Measurements from ENCODE around the gene C4orf33. TPM values are rescaled to one million over a fixed set of nuclear protein-coding genes. Genes with fewer than 3 reads are reported as not detected.

Gene C4orf33
- total and polyA plus RNA-seq, 2 experiments from 2014 or later = 7.7 to 15.6 TPM

DNA sequence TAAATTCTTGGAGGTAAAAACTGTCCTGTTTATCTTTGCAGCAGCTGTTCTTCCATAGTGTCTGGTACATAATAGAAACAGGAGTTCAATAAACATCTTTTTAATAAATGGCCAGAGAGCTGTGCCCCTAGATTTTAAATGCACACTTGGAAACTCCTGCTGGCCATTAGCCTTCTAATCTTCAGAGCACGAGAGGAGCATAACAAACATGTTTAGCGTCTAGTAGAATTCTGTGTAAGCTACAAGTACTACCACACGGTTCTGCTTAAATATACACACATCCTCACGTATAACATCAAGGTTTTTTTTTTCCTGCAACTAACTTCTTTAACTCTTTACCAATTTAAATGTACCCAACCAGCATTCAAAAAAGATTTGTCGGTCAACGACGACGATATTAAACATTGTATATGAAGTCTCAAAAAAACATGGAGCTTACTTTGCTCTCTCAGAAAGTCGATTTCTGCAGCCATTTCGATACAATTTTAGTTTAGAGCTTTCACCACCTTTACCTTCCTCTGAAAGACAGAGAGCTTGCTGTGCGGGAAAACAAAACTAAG is 3.2 kb upstream of the C4orf33 start:
- Histone ChIP-seq H2AFZ (peak overlapping the region; percentile 59), H3K36me3 (replicated peaks; ENCODE audit: insufficient read depth, low read depth) (no peaks in the 10 kb centered on the region), H3K27me3 (no peaks in the 10 kb centered on the region), H3K4me1 (ENCODE audit: insufficient read depth) (peaks cover 5% of the 10 kb centered on the region), H3K9me3 (ENCODE audit: low read depth) (no peaks in the 10 kb centered on the region), H3K9me2 (replicated peaks; ENCODE audit: insufficient read depth) (no peaks in the 10 kb centered on the region), H4K20me1 (ENCODE audit: insufficient read depth, poor library complexity, severe bottlenecking) (peaks cover 2% of the 10 kb centered on the region), H3K4me2 (peak overlapping the region; percentile 78), H3K4me3 (peak overlapping the region; percentile 62), H3K79me2 (peaks cover 45% of the 10 kb centered on the region), H3K27ac (peak overlapping the region; percentile 97)
- WGBS (ENCODE audit: low lambda C conversion rate, missing lambda C conversion rate) = 2% methylated on average over 11 of the region's 11 CpGs
- DNase-seq (ENCODE audit: low spot score) = peak; percentile 17
- TF ChIP-seq EZH2 (IDR thresholded peaks at IDR 0.05; ENCODE audit: borderline replicate concordance) (no peak), EZH2phosphoT487 (IDR thresholded peaks at IDR 0.05; ENCODE audit: low read depth, severe bottlenecking, unreplicated experiment) (no peak)
- TF ChIP-seq, protein P1, sequence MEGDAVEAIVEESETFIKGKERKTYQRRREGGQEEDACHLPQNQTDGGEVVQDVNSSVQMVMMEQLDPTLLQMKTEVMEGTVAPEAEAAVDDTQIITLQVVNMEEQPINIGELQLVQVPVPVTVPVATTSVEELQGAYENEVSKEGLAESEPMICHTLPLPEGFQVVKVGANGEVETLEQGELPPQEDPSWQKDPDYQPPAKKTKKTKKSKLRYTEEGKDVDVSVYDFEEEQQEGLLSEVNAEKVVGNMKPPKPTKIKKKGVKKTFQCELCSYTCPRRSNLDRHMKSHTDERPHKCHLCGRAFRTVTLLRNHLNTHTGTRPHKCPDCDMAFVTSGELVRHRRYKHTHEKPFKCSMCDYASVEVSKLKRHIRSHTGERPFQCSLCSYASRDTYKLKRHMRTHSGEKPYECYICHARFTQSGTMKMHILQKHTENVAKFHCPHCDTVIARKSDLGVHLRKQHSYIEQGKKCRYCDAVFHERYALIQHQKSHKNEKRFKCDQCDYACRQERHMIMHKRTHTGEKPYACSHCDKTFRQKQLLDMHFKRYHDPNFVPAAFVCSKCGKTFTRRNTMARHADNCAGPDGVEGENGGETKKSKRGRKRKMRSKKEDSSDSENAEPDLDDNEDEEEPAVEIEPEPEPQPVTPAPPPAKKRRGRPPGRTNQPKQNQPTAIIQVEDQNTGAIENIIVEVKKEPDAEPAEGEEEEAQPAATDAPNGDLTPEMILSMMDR (IDR thresholded peaks at IDR 0.05; ENCODE audit: poor library complexity) = no peak

DNA sequence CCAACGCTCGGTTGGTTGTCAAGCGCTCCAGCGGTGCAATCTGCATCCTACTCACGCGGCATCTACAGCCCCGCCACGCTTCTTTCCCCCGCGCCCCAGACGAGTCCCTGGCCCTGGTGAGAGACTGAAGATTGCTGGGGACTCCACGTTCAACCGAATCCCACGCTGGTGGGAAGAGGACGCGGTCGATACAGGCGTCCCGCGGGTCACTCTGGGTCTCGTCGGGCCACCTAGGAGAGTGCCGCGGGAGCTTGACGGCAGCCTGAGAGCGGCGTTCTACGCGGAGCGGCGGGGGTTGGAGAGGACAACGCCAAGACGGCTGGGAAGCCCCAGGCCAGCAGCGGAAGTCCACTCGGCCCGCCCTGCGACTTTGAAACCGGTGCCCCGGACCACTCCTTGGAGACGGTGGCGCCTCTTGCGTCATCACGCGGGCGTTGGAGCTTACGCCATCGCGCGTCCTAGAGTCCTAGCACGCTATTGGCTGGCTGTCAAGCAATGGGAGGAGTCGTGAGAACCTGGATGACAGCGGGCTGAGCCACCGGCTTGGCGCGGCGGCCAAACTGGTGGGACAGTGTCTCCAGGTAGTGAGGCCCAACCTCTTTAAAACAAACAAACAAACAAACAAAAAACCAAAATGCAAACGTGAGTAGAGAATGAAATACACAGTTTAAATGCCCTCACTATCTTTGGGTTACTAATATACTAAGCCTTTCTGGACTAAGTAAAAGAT is 2.6 kb upstream of the C4orf33 start, which contains the start of gene SCLT1:
Gene SCLT1, minus strand, starts transcription at position 349 of the 730 bp plus-strand sequence. CDS start 436 bp downstream, outside the sequence.
- Histone ChIP-seq H3K27me3 (no peaks in the 10 kb centered on the region), H3K4me1 (ENCODE audit: insufficient read depth) (peaks cover 5% of the 10 kb centered on the region)
- DNase-seq (ENCODE audit: low spot score) = peak; percentile 99

DNA sequence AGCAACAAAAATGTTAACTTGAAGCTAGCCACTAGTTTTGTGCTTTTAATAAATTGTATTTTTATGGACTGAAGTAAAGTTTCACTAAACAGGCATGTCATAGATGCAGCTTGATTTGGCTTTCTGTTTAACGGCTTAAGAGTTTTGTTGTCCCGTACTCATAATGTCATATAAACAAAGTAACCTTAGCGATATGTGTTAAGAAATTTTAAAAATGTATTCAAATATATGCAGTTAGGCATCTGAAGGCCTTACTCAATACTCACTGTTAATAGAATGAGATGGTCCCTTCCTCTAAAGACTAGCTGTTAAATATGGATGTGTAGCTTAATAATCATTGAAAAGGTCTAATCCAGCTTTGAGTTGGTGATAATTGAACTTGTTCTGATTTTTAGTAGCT is 1.6 kb upstream of the C4orf33 start:
- H3K27ac ChIP-seq = no peak overlapping the region
- no peaks in the 10 kb centered on the region for H3K36me3 ChIP-seq (replicated peaks; ENCODE audit: insufficient read depth, low read depth)
- peak overlapping the region; percentile 73 for H3K4me2 ChIP-seq
- no peaks in the 10 kb centered on the region for H3K9me2 ChIP-seq (replicated peaks; ENCODE audit: insufficient read depth)
- no peaks in the 10 kb centered on the region for H3K27me3 ChIP-seq
- H3K4me1 ChIP-seq (ENCODE audit: insufficient read depth) = peaks cover 5% of the 10 kb centered on the region
- peak overlapping the region; percentile 9 for H3K4me3 ChIP-seq
- H4K20me1 ChIP-seq (ENCODE audit: insufficient read depth, poor library complexity, severe bottlenecking) = peaks cover 2% of the 10 kb centered on the region
- no peaks in the 10 kb centered on the region for H3K9me3 ChIP-seq (ENCODE audit: low read depth)
- H2AFZ ChIP-seq = no peak overlapping the region
- peaks cover 29% of the 10 kb centered on the region for H3K79me2 ChIP-seq
- WGBS (ENCODE audit: low lambda C conversion rate, missing lambda C conversion rate) = 94% methylated on average over 3 of the region's 3 CpGs
- TF ChIP-seq EZH2 (IDR thresholded peaks at IDR 0.05; ENCODE audit: borderline replicate concordance) = no peak
- TF ChIP-seq, protein P1 (IDR thresholded peaks at IDR 0.05; ENCODE audit: poor library complexity) = no peak
- no peak for TF ChIP-seq EZH2phosphoT487 (IDR thresholded peaks at IDR 0.05; ENCODE audit: low read depth, severe bottlenecking, unreplicated experiment)
- DNase-seq (ENCODE audit: low spot score) = no peak

More for the DNA sequence above, 2.6 kb upstream of the C4orf33 start, which contains the start of gene SCLT1:
- H3K27ac ChIP-seq = peak within 1 kb of the TSS; percentile 97
- under 1% methylated on average over 56 of the region's 57 CpGs for WGBS (ENCODE audit: low lambda C conversion rate, missing lambda C conversion rate)
- H3K4me2 ChIP-seq = peak within 1 kb of the TSS; percentile 78
- no peaks in the 10 kb centered on the region for H3K36me3 ChIP-seq (replicated peaks; ENCODE audit: insufficient read depth, low read depth)
- peak within 1 kb of the TSS; percentile 62 for H3K4me3 ChIP-seq
- H2AFZ ChIP-seq = peak within 1 kb of the TSS; percentile 65
- H3K79me2 ChIP-seq = peaks cover 38% of the 10 kb centered on the region
- peaks cover 2% of the 10 kb centered on the region for H4K20me1 ChIP-seq (ENCODE audit: insufficient read depth, poor library complexity, severe bottlenecking)
- H3K9me3 ChIP-seq (ENCODE audit: low read depth) = no peaks in the 10 kb centered on the region
- TF ChIP-seq EZH2phosphoT487 (IDR thresholded peaks at IDR 0.05; ENCODE audit: low read depth, severe bottlenecking, unreplicated experiment) (no peak), EZH2 (IDR thresholded peaks at IDR 0.05; ENCODE audit: borderline replicate concordance) (no peak)
- TF ChIP-seq, protein P1 (IDR thresholded peaks at IDR 0.05; ENCODE audit: poor library complexity) = no peak
- H3K9me2 ChIP-seq (replicated peaks; ENCODE audit: insufficient read depth) = no peaks in the 10 kb centered on the region

All from hepatocyte (in vitro differentiated cells).